Large intestine (tissue), 3 donors: ENCODE data around the gene SGCE. TPM values are rescaled to one million over a fixed set of nuclear protein-coding genes. Genes with fewer than 3 reads are reported as not detected.

ENCODE experiments used
- DNase-seq, 2 donors: peaks; one replicate each; pipeline versions ENCODE4 v3.0.0 to v3.0.0-alpha.2; 2013
- H3K27ac ChIP-seq: one replicate; pipeline ENCODE4 v1.5.1; 2013; ENCODE audit warnings: low read length
- H3K27me3 ChIP-seq: 2 replicates; pipeline ENCODE4 v1.6.1; 2013; ENCODE audit warnings: low read length; ENCODE audit not compliant: control insufficient read depth, insufficient read depth
- H3K36me3 ChIP-seq: 2 replicates; pipeline ENCODE4 v1.6.1; 2013; ENCODE audit warnings: low read length; ENCODE audit not compliant: control insufficient read depth, insufficient read depth
- H3K4me1 ChIP-seq: one replicate; pipeline ENCODE4 v1.6.1; 2013; ENCODE audit warnings: low read length; ENCODE audit not compliant: control insufficient read depth, insufficient read depth
- H3K4me3 ChIP-seq: one replicate; pipeline ENCODE4 v1.5.1; 2013; ENCODE audit warnings: low read length
- H3K9me3 ChIP-seq: one replicate; pipeline ENCODE4 v1.6.1; 2013; ENCODE audit warnings: mild to moderate bottlenecking, low read depth, low read length, moderate library complexity; ENCODE audit not compliant: control insufficient read depth
- WGBS: methylation state at CpG from one replicate; pipeline ENCODE4 v1.1.5; 2013; ENCODE audit warnings: low lambda C conversion rate; ENCODE audit not compliant: insufficient coverage; 5-methylcytosine and 5-hydroxymethylcytosine counted together
- polyA plus RNA-seq: library from polyadenylated mRNA; unstranded; fragments of 120-200 nt; gene quantifications from one replicate; pipeline ENCODE4 v1.2.1, GENCODE V29; 2013

SGCE gene
- polyA plus RNA-seq, 1 donor = 36.2 TPM

- DNase-seq = no peak
- no CpG with 5 or more reads among the region's 4 CpGs for WGBS
Observed at GRCh38 chr7:94630855-94631254, 25.1 kb downstream of the SGCE start.

DNA sequence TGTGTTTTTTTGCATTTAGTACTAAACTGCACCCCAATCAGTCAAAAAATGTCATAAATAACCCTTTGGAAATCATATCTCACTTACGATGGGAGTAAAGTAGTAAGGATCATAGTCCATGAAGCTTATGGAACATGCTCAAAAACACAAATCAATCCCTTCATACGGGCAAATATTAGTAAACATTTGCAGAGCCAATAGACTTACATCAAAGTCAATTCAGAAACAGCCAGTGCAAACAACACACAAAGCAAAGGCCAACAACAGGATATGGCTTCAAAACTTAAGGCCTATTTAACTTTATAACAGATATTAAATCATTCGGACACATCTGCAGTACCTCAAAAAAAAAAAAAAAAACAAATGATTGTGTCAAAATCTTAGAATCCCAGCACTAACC, 32.1 kb downstream of the SGCE start:
- no peaks in the 10 kb centered on the region for H3K36me3 ChIP-seq
- no peaks in the 10 kb centered on the region for H3K9me3 ChIP-seq
- DNase-seq = no peak
- no peak overlapping the region for H3K4me3 ChIP-seq
- H3K27ac ChIP-seq = no peak overlapping the region
- no peaks in the 10 kb centered on the region for H3K27me3 ChIP-seq
- WGBS = 0% methylated on average over 2 of the region's 3 CpGs
- no peaks in the 10 kb centered on the region for H3K4me1 ChIP-seq

More at GRCh38 chr7:94630855-94631254, 25.1 kb downstream of the SGCE start:
- no peaks in the 10 kb centered on the region for H3K36me3 ChIP-seq
- H3K4me1 ChIP-seq = no peaks in the 10 kb centered on the region
- H3K9me3 ChIP-seq = no peaks in the 10 kb centered on the region
- no peak overlapping the region for H3K4me3 ChIP-seq
- H3K27ac ChIP-seq = no peak overlapping the region
- H3K27me3 ChIP-seq = no peaks in the 10 kb centered on the region

GRCh38 chr7:94621120-94621519, 34.8 kb downstream of the SGCE start:
- Histone ChIP-seq H3K36me3 (peaks cover 3% of the 10 kb centered on the region), H3K4me1 (no peaks in the 10 kb centered on the region), H3K27ac (no peak overlapping the region), H3K4me3 (no peak overlapping the region), H3K27me3 (no peaks in the 10 kb centered on the region), H3K9me3 (no peaks in the 10 kb centered on the region)
- DNase-seq = no peak
- WGBS = no CpG with 5 or more reads among the region's 2 CpGs

DNA sequence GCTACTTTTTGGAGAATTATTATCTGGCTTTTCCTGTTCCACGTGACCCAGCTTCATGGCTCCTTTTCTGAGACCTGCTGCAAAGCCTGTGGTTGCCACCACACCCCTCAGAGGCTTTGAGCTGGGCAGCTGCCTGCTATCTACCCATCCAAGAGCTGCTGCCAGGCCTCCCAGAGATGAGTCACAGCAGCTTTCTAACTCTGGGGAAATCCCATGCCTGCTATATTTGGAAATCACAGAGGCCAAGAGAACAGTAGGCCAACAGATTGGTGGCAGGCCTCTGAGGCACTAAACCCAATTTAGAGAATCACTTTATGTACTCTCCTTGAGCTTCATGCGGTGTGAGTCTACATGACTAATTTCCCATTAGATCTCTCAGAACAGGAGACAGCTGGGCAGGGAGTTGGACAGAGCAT, 35.2 kb downstream of the SGCE start:
- Histone ChIP-seq H3K36me3 (peaks cover 3% of the 10 kb centered on the region), H3K9me3 (no peaks in the 10 kb centered on the region), H3K27ac (no peak overlapping the region), H3K4me1 (no peaks in the 10 kb centered on the region), H3K4me3 (no peak overlapping the region), H3K27me3 (no peaks in the 10 kb centered on the region)
- WGBS = 20% methylated on average over 1 of the region's 2 CpGs
- DNase-seq = peak; percentile 20 to 39

- no peak for DNase-seq
- WGBS = no CpG with 5 or more reads among the region's 1 CpG
- H3K36me3 ChIP-seq = peaks cover 3% of the 10 kb centered on the region
- no peak overlapping the region for H3K4me3 ChIP-seq
- no peaks in the 10 kb centered on the region for H3K9me3 ChIP-seq
- H3K27ac ChIP-seq = no peak overlapping the region
- no peaks in the 10 kb centered on the region for H3K27me3 ChIP-seq
- no peaks in the 10 kb centered on the region for H3K4me1 ChIP-seq
Observed at GRCh38 chr7:94618126-94618525, 37.8 kb downstream of the SGCE start.

DNA sequence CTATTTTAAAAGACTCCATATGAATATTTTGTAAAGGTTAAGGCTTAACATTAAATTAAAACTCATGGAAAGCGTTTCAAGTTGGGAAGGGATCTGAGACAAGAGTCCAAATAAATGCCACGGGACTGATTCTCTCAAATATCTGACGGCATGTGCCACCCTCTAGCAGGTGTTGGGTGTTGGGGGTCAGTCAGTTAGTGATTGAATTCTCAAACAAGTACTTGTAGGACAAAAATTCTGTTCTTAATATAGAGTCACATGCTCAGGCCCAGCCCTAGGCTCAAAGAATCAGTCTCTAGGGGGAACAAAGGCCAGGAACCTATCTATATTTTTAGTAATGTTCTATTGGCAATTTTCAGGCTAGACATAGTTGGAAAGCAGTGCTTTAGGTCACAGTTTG, 39.1 kb downstream of the SGCE start:
- Histone ChIP-seq H3K27ac (no peak overlapping the region), H3K4me1 (no peaks in the 10 kb centered on the region), H3K36me3 (peaks cover 3% of the 10 kb centered on the region), H3K9me3 (no peaks in the 10 kb centered on the region), H3K4me3 (no peak overlapping the region), H3K27me3 (no peaks in the 10 kb centered on the region)
- no CpG with 5 or more reads among the region's 3 CpGs for WGBS
- DNase-seq = no peak

- no peak overlapping the region for H3K27ac ChIP-seq
- no peak for DNase-seq
- no peak overlapping the region for H3K4me3 ChIP-seq
- no peaks in the 10 kb centered on the region for H3K27me3 ChIP-seq
- no peaks in the 10 kb centered on the region for H3K4me1 ChIP-seq
- no CpG with 5 or more reads among the region's 1 CpG for WGBS
- no peaks in the 10 kb centered on the region for H3K9me3 ChIP-seq
- H3K36me3 ChIP-seq = peaks cover 3% of the 10 kb centered on the region
Observed at GRCh38 chr7:94615666-94616065, 40.3 kb downstream of the SGCE start.

DNA sequence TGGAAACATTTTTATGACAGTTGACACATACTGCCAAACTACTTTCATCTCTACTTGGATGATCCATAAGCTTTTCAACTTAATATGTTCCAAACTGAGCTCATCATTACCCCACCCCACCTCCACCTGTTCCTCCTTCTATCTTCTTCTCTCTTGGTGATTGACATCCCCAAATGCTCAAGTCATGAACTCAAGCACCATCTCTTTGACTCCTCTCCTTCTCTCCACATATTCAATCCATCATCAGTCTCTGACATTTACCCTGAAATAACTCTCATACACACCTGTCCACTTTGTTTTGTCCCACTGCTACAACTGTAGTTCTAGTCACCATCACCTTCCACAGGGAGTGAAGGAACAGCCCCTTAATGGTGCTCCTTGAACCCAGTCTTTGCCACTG, 43.3 kb downstream of the SGCE start:
- no peak overlapping the region for H3K4me3 ChIP-seq
- H3K4me1 ChIP-seq = no peaks in the 10 kb centered on the region
- H3K27ac ChIP-seq = no peak overlapping the region
- no peaks in the 10 kb centered on the region for H3K27me3 ChIP-seq
- peaks cover 3% of the 10 kb centered on the region for H3K36me3 ChIP-seq
- H3K9me3 ChIP-seq = no peaks in the 10 kb centered on the region
- no peak for DNase-seq

DNA sequence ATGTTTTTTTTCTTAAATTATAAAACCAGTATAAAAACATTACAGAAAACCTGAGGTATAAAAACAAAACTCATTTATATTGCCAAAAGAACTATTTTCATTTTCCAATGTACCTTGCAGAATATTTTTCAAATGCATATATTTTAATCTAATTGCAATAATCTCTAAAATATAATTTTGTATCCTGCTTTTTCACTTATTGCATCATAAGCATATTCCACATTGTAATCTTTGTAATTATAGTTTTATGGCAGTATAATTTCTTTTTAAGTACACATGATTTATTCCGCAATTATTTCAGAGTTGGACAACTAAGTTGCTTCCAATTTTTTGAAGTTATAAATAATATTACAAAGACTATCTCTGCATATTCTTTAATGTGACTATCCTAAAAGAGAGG, 43.7 kb downstream of the SGCE start:
- H3K4me3 ChIP-seq = no peak overlapping the region
- no peaks in the 10 kb centered on the region for H3K27me3 ChIP-seq
- WGBS = 100% methylated on average over 1 of the region's 1 CpG
- no peaks in the 10 kb centered on the region for H3K4me1 ChIP-seq
- H3K27ac ChIP-seq = no peak overlapping the region
- no peaks in the 10 kb centered on the region for H3K9me3 ChIP-seq
- DNase-seq = no peak
- peaks cover 3% of the 10 kb centered on the region for H3K36me3 ChIP-seq

DNA sequence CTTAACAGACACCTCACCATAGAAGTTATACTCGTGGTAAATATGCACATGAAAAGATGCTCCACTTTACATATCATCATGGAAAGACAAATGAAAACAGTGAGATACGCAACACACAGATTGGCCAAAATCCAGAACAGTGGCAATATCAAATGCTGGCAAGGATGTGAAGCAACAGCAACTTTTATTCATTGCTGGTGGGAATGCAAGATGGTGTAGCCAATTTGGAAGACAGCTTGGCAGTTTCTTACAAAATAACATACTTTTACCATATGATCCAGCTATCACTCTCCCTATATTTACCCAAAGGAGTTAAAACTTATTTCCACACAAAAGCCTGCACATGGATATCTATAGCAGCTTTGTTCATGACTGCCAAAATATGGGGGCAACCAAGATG, 46.4 kb downstream of the SGCE start:
- no peak for DNase-seq
- H3K27ac ChIP-seq = no peak overlapping the region
- no peaks in the 10 kb centered on the region for H3K4me1 ChIP-seq
- WGBS = 100% methylated on average over 1 of the region's 2 CpGs
- H3K27me3 ChIP-seq = no peaks in the 10 kb centered on the region
- no peak overlapping the region for H3K4me3 ChIP-seq
- no peaks in the 10 kb centered on the region for H3K9me3 ChIP-seq
- H3K36me3 ChIP-seq = no peaks in the 10 kb centered on the region

DNA sequence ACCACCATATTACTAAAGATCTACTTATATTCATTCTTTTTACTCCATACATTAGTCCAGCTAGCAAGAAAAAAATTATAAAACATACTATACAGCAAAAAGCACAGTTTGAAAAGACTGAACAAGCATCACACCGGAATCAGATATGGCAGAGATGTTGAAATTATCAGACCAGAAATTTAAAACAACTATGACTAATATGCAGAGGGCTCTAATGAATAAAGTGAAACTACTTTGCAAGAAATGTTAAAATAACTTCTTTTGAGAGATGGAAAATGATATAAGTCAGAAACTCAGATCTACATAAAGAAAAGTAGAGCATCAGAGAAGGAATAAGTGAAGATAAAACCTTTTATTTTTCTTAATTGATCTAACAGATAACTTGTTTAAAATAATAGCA, 50.9 kb downstream of the SGCE start:
- no peaks in the 10 kb centered on the region for H3K27me3 ChIP-seq
- no peak overlapping the region for H3K4me3 ChIP-seq
- no peaks in the 10 kb centered on the region for H3K36me3 ChIP-seq
- H3K9me3 ChIP-seq = no peaks in the 10 kb centered on the region
- 100% methylated on average over 1 of the region's 1 CpG for WGBS
- H3K4me1 ChIP-seq = no peaks in the 10 kb centered on the region
- no peak for DNase-seq
- H3K27ac ChIP-seq = no peak overlapping the region
